B cell (primary cell): ENCODE data around the gene TPBGL. TPM values are rescaled to one million over a fixed set of nuclear protein-coding genes. Genes with fewer than 3 reads are reported as not detected.
A peak's percentile ranks its signal among the peaks of the same experiment; 100 is the strongest.

Experiments
- ATAC-seq: fragments of 200-7000 bp; cut with Tn5 transposase; one replicate; pipeline ENCODE4 v1.10.0; 2021; ENCODE audit warnings: low read depth, mild to moderate bottlenecking, moderate number of reproducible peaks, moderate library complexity
- CTCF ChIA-PET: fragments of 350-600 bp; sonication (Branson Sonifier 250); formaldehyde crosslinking; loops from one replicate; lab custom pipeline; 2021; ENCODE audit warnings: antibody characterized with exemption, inconsistent platforms; lab: Charles Lee
- POLR2A ChIA-PET: fragments of 350-600 bp; sonication (Branson Sonifier 250); formaldehyde crosslinking; loops from one replicate; lab custom pipeline; 2021; ENCODE audit warnings: antibody characterized with exemption; lab: Charles Lee
- DNase-seq: peaks from one replicate; pipeline ENCODE4 v3.0.0; 2013
- H2AFZ ChIP-seq: 2 replicates; pipeline ENCODE4 v1.6.1; 2012; ENCODE audit warnings: mild to moderate bottlenecking, low read depth, low read length; ENCODE audit not compliant: insufficient read depth, poor library complexity, severe bottlenecking
- H3K27ac ChIP-seq, 2 donors: 1 replicate in 1 of 2; 2 replicates in 1 of 2; pipeline ENCODE4 v1.5.1; 2012 to 2013; ENCODE audit warnings: low read length in 2 of 2, mild to moderate bottlenecking in 2 of 2, moderate library complexity in 1 of 2
- H3K27me3 ChIP-seq, 4 experiments: fragments of 200-600 bp in 1 of 4; sonication (generic) in 1 of 4; replicated peaks in 1 of 4; 1 replicate in 2 of 4; 2 replicates in 2 of 4; pipeline versions ENCODE4 v1.6.1 to v1.7.0; 2013 to 2016; ENCODE audit warnings: low read length in 3 of 4, mild to moderate bottlenecking in 2 of 4, mixed read lengths in 1 of 4, moderate library complexity in 1 of 4; ENCODE audit not compliant: insufficient read depth in 4 of 4, control insufficient read depth in 3 of 4; ENCODE audit errors: control extremely low read depth in 1 of 4
- H3K36me3 ChIP-seq, 2 experiments: replicated peaks in 1 of 2; 1 replicate in 1 of 2; 2 replicates in 1 of 2; pipeline versions ENCODE4 v1.6.1 to v1.7.1; 2013; ENCODE audit warnings: low read length in 1 of 2; ENCODE audit not compliant: insufficient read depth in 2 of 2, control insufficient read depth in 1 of 2; ENCODE audit errors: control extremely low read depth in 1 of 2, extremely low read depth in 1 of 2
- H3K4me1 ChIP-seq, 2 donors: fragments of 200-600 bp in 1 of 2; sonication (generic) in 1 of 2; 1 replicate in 1 of 2; 2 replicates in 1 of 2; pipeline versions ENCODE4 v1.5.1 to v1.6.1; 2013 to 2017; ENCODE audit warnings: low read length in 2 of 2; ENCODE audit not compliant: control insufficient read depth in 2 of 2, insufficient read depth in 2 of 2
- H3K4me2 ChIP-seq: replicated peaks from 2 replicates; pipeline ENCODE3; 2012; ENCODE audit warnings: mild to moderate bottlenecking, low read depth, low read length; ENCODE audit not compliant: poor library complexity, severe bottlenecking
- H3K4me3 ChIP-seq, 5 experiments: fragments of 200-600 bp in 1 of 5; sonication (generic) in 1 of 5; 1 replicate in 3 of 5; 2 replicates in 2 of 5; pipeline versions ENCODE4 v1.5.1 to v1.7.0; 2011 to 2016; ENCODE audit warnings: low read length in 4 of 5, mild to moderate bottlenecking in 4 of 5, low read depth in 2 of 5, control low read depth in 1 of 5, moderate library complexity in 1 of 5; ENCODE audit not compliant: insufficient read depth in 1 of 5; ENCODE audit errors: control extremely low read depth in 1 of 5, extremely low read depth in 1 of 5
- H3K79me2 ChIP-seq: fragments of 200-600 bp; sonication (generic); one replicate; pipeline ENCODE4 v1.6.0; 2016; ENCODE audit warnings: low read length; ENCODE audit not compliant: control insufficient read depth, insufficient read depth
- H3K9ac ChIP-seq: fragments of 200-600 bp; sonication (generic); 2 replicates; pipeline ENCODE4 v1.6.1; 2017; ENCODE audit warnings: mild to moderate bottlenecking, low read length, moderate library complexity
- H3K9me3 ChIP-seq, 3 donors: one replicate each; pipeline versions ENCODE4 v1.6.1 to v1.7.1; 2013; ENCODE audit warnings: low read length in 2 of 3; ENCODE audit not compliant: control insufficient read depth in 2 of 3, insufficient read depth in 1 of 3; ENCODE audit errors: control extremely low read depth in 1 of 3
- H4K20me1 ChIP-seq: 2 replicates; pipeline ENCODE4 v1.6.0; 2012; ENCODE audit warnings: mild to moderate bottlenecking, low read length; ENCODE audit not compliant: insufficient read depth, control insufficient read depth, poor library complexity, severe bottlenecking
- H3K27ac Mint-ChIP-seq: one replicate; pipeline ENCODE4 v1.8.0; 2021; ENCODE audit warnings: mixed read lengths
- H3K27me3 Mint-ChIP-seq: one replicate; pipeline ENCODE4 v1.8.0; 2021; ENCODE audit warnings: mixed read lengths
- H3K4me1 Mint-ChIP-seq: one replicate; pipeline ENCODE4 v1.8.0; 2021; ENCODE audit warnings: mixed read lengths
- H3K4me3 Mint-ChIP-seq: one replicate; pipeline ENCODE4 v1.8.0; 2021; ENCODE audit warnings: mixed read lengths
- H3K9me3 Mint-ChIP-seq: one replicate; pipeline ENCODE4 v1.8.0; 2022; ENCODE audit warnings: mixed read lengths; ENCODE audit not compliant: insufficient read depth
- EZH2 ChIP-seq: IDR thresholded peaks from 2 replicates; pipeline ENCODE4 v1.6.1; 2012; ENCODE audit warnings: borderline replicate concordance, low read depth, mild to moderate bottlenecking, moderate library complexity, low read length; ENCODE audit not compliant: insufficient read depth, poor library complexity, severe bottlenecking
- WGBS: methylation state at CpG from one replicate; pipeline ENCODE4 v1.1.5; 2013; ENCODE audit warnings: missing lambda C conversion rate; ENCODE audit not compliant: insufficient coverage; 5-methylcytosine and 5-hydroxymethylcytosine counted together
- intact Hi-C: fragments of 100-400 bp; cut with micrococcal nuclease; formaldehyde crosslinking; loops from one replicate; pipeline ENCODE4 v1.10.0; 2022
- polyA plus RNA-seq: library from polyadenylated mRNA; depleted of rRNA; stranded (reverse); fragments of >200 nt; gene quantifications from 2 replicates; pipeline ENCODE4 v1.2.3, GENCODE V29; 2012
- total RNA-seq, 2 donors: library from RNA; stranded (reverse); fragments of 120-200 nt in 1 of 2; gene quantifications; 1 replicate in 1 of 2; 2 replicates in 1 of 2; pipeline versions ENCODE4 v1.2.3 to v1.2.4, GENCODE V29; 2013 to 2022
- TF ChIP-seq, protein P1 (sequence below): fragments of 200-600 bp; IDR thresholded peaks from one replicate; pipeline ENCODE4 v1.8.0; 2022; ENCODE audit warnings: antibody characterized with exemption, mild to moderate bottlenecking

Gene TPBGL
- total and polyA plus RNA-seq, 2 donors (not counting 1 experiment from before 2014, with no cell fraction given): not detected

DNA sequence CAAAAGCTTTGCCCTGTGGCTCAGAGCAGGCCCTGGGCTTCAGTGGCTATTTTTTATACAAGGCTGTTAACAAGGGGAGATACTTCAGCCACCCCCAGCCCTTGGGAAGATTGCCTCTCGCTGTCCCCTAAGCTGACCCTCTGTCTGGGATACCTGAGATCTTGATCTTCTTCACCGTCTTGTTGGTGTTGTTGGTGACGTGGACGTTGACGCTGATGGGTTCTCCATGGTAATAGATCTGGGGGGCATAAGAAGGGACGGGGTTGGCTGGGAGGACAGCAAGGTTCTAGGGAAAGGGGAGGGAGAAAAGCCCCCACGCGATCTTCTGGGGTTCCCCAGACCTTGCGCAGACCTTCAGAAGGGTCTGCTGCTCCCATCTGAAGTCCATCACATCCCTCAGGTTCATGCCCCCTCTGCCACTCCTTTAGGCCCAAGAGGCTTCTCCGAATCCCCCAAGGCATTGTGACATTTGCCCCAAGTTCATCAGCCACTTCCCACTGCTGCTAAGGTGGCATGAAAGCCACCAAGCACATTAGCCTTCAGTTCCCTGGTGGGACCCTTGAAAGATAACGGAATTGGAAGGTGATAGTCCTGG, 36.7 kb downstream of the TPBGL start:
- DNase-seq (no peak), ATAC-seq (no peak)
- Mint-ChIP-seq H3K4me3 (no peak overlapping the region), H3K27me3 (peaks cover 6% of the 10 kb centered on the region), H3K27ac (peak overlapping the region; percentile 68), H3K4me1 (peaks cover 21% of the 10 kb centered on the region), H3K9me3 (no peaks in the 10 kb centered on the region)
- WGBS: 88% methylated on average over 4 of the region's 11 CpGs
- no peak overlapping the region for H2AFZ ChIP-seq
- no peaks in the 10 kb centered on the region for H3K36me3 ChIP-seq
- no peaks in the 10 kb centered on the region for H3K79me2 ChIP-seq
- no peaks in the 10 kb centered on the region for H3K9me3 ChIP-seq
- intact Hi-C loops: no loop called here
- H3K27ac ChIP-seq: no peak overlapping the region
- H3K27me3 ChIP-seq: no peaks in the 10 kb centered on the region
- ChIA-PET CTCF (interaction anchor here (0.8 to 13.0 kb wide), 6 partner anchors 20 to 398 kb away, joined by 3 to 347 read pairs (median 12); no protein-coding TSS in a partner anchor), POLR2A (no interaction called here)
- peaks cover 16 to 18% of the 10 kb centered on the region in 2 donors for H3K4me1 ChIP-seq
- no peak overlapping the region for H3K4me2 ChIP-seq
- H4K20me1 ChIP-seq: no peaks in the 10 kb centered on the region
- TF ChIP-seq EZH2: no peak
- TF ChIP-seq, protein P1, sequence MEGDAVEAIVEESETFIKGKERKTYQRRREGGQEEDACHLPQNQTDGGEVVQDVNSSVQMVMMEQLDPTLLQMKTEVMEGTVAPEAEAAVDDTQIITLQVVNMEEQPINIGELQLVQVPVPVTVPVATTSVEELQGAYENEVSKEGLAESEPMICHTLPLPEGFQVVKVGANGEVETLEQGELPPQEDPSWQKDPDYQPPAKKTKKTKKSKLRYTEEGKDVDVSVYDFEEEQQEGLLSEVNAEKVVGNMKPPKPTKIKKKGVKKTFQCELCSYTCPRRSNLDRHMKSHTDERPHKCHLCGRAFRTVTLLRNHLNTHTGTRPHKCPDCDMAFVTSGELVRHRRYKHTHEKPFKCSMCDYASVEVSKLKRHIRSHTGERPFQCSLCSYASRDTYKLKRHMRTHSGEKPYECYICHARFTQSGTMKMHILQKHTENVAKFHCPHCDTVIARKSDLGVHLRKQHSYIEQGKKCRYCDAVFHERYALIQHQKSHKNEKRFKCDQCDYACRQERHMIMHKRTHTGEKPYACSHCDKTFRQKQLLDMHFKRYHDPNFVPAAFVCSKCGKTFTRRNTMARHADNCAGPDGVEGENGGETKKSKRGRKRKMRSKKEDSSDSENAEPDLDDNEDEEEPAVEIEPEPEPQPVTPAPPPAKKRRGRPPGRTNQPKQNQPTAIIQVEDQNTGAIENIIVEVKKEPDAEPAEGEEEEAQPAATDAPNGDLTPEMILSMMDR: no peak
- no peak overlapping the region for H3K9ac ChIP-seq
- no peak overlapping the region for H3K4me3 ChIP-seq

GRCh38 chr11:75277991-75278790, 37.6 kb downstream of the TPBGL start:
- TF ChIP-seq EZH2: no peak
- TF ChIP-seq, protein P1: no peak
- peaks cover 16 to 18% of the 10 kb centered on the region in 2 donors for H3K4me1 ChIP-seq
- Mint-ChIP-seq H3K9me3 (no peaks in the 10 kb centered on the region), H3K27me3 (peaks cover 6% of the 10 kb centered on the region), H3K4me1 (peaks cover 17% of the 10 kb centered on the region), H3K4me3 (no peak overlapping the region), H3K27ac (peak overlapping the region; percentile 68)
- H4K20me1 ChIP-seq: no peaks in the 10 kb centered on the region
- 84% methylated on average over 6 of the region's 13 CpGs for WGBS
- ChIA-PET POLR2A (no interaction called here), CTCF (interaction anchor here (0.6 to 13.0 kb wide), 4 partner anchors 21 to 1017 kb away, joined by 4 to 347 read pairs (median 104); no protein-coding TSS in a partner anchor)
- no peak for ATAC-seq
- intact Hi-C loops: no loop called here
- H3K4me2 ChIP-seq: no peak overlapping the region
- H3K27me3 ChIP-seq: no peaks in the 10 kb centered on the region
- no peak overlapping the region for H3K4me3 ChIP-seq
- no peaks in the 10 kb centered on the region for H3K36me3 ChIP-seq
- H2AFZ ChIP-seq: no peak overlapping the region
- H3K79me2 ChIP-seq: no peaks in the 10 kb centered on the region
- DNase-seq: no peak
- no peaks in the 10 kb centered on the region for H3K9me3 ChIP-seq
- no peak overlapping the region for H3K27ac ChIP-seq
- H3K9ac ChIP-seq: no peak overlapping the region
